Activated naive CD4-positive, alpha-beta T cell treated with anti-CD3 and anti-CD28 coated beads, Interleukin-2, amount 50 U/mL, for 16 hours (primary cell): ENCODE measurements around the gene NEK9.
"Not testable (repeated sequence)": the region's sequence is repeated elsewhere in the genome, so short reads cannot be mapped to it uniquely, and the experiment has no call there.

Experiments used
- DNase-seq: peaks from one replicate; pipeline ENCODE4 v3.0.0-alpha.2; 2020

The NEK9 gene

DNA sequence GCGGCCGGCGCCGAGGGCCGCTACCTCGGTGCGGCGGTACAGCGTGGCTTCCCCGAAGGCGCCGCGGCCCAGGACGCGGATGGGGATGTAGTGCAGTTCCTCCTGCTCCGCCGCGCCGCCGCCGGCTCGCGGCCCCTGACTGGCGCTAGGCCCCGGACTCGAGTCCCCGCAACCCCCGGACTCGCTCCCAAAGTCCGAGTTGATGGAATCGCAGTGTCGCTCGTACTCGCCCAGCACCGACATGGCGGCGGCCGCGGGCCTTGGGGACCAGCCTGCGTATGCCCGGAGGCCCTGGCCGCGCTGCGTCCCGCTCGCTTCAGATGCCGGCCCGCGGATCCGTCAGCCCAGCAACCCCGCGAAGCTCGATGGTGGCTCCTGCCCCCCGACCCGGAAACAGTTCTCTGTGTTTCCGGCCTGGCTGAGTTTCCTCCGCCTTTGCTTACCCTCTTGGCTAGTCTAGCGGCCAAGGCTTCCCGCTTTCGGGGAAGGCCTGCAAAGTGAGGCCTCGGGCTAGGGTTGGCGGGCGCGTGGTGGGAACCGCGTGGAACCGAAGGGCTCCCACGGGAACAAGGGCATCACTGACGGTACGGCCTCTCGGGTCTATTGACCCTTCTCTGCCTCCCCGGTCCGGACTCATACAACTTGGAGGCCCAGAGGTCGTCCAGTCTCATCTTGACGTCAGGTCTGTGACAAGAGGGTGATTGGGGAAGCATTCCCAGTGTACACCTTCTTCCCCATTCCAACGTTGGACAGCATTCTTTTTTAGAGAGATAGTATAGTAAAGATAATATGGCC is at the start of gene NEK9:
Gene NEK9, minus strand, starts transcription at position 370 of the 795 bp plus-strand sequence. Its CDS starts 127 bp downstream, at position 243.
- peak; percentile 91 for DNase-seq

DNA sequence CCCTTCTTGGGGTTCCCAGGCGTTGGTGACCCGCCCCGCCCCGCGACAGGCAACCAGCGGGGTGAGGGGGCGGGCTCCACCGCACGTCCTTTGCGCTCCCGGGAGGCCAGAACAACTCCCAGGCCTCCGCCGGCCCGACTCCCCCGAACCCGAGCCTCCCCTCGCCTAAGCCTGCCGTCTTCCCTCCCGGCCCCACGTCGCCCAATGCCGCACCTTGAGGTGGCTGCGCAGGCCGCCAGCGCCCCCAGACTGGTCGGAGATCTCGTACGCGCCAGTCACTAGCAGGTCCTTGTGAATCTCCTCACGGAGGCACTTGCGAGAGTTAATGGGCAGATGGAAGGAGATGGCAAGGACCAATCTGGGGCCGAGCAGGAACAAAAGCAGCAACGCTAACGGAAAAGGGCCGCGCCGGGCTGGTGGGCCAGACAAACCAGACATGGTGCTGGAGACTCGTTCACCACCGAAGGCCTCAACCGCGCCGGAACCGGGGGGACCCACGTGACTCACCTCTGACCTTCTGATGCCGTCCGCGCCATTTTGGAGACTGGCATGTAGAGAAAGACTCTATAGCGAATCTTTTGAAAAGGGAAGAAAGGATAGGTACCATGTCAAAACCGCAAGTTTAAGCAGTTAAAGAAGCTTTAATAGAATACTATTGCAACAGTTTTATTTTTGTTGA is 49.4 kb upstream of the NEK9 start, which contains the start of gene TMED10:
Gene TMED10, minus strand, starts transcription at position 471 of the 679 bp plus-strand sequence. Its CDS starts 33 bp downstream, at position 438.
- peak; percentile 88 for DNase-seq

DNA sequence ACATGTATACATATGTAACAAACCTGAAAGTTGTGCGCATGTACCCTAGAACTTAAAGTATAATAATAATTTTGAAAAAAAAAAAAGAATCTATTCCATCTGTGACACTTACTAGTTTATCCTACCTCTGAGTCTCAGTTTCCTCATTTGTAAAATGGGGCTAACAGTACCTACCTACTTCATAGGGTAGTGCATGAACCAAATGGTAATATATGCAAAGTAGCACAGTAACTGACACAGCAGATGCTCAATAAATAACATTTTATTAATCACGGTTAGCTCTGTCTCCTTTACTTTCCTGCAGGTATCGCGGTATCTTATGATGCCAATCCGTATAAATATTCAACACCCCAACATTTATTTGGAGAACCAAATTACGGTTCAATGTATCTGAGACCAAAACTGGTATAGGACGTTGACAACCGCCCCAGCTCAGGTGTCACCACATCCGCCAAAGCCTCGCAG is 48.9 kb upstream of the NEK9 start:
- no peak for DNase-seq

DNA sequence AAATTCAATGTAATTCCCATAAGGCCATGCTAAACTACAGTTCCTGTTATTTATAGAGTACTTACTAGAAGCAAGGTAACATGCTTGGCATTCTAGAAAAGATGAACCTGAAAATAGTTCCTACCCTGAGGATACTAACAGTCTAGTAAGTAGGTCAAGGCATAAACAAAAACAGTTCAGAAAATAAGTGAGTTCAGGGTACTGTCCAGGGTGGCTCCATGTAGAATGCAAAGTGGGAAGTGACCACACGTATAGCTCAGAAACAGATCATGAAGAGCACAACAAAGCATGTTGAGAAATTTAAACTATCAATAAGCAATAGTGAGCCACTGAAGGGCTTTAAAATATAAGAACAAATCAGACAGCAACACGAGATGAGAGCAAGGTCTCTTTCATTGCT is 47.2 kb upstream of the NEK9 start:
- no peak for DNase-seq

- DNase-seq = no peak
Observed at GRCh38 chr14:75170772-75171171, 43.9 kb upstream of the NEK9 start.

- DNase-seq = no peak
Observed at GRCh38 chr14:75168586-75169335, 41.9 kb upstream of the NEK9 start.

GRCh38 chr14:75167325-75167724 is 40.5 kb upstream of the NEK9 start:
- no peak for DNase-seq

DNA sequence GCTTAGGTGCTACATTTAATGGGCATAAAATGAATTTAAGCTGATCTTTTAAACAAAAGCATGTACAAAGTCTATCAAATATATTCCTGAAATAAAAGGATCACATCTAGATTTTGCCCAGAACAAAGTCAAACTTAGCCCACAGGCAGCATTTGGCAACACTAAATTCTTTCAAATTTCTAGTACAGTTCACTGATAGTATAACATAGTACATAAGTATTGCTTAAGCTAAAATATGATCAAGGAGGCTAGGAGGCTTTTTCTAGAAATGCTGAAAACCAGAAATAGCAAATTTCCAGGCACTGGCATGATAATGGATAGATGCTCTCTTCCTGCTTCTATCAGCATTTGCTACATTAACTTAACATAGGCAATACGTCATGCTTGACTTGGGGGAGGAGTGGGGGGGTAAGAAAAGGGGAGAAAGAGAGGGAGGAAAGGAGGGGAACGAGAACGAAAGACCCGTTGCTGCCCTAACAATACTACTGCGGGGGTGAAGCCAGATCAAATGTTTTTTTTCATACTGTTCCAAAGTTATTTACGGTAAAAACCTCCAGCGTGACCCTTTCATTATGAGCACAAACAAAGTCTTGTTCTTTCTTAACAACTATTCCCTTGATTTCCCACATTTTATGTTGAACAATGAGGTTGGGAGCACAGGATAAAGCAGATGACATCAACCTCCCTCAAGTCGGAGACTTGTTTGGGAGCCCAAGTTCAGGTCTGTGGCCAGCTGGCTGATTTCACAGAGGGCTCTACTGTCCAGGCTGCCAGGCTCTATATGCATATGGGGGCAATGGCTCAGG is 38.9 kb upstream of the NEK9 start:
- no peak for DNase-seq

- no peak for DNase-seq
Observed at GRCh38 chr14:75164809-75165208, 38.0 kb upstream of the NEK9 start.

DNA sequence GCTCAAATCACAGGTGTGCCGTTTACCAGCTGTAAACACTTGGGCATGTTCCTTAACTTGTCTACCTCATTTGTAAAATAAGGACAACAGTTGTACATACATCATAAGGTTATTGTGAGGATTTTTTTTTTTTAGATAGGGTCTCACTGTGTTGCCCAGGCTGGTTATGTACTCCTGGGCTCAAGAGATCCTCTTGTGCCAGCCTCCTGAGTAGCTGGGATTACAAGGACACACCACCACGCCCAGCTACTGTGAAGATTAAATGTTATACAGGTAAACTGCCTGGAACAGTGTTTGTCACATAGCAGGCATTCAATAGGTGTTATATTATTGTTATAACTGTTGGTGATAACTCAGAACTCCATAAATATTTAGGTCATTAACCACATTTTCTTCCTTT is 36.8 kb upstream of the NEK9 start:
- no peak for DNase-seq

GRCh38 chr14:75162631-75163030 is 35.8 kb upstream of the NEK9 start:
- no peak for DNase-seq

- no peak for DNase-seq
Observed at GRCh38 chr14:75158843-75159614, 32.2 kb upstream of the NEK9 start.

DNA sequence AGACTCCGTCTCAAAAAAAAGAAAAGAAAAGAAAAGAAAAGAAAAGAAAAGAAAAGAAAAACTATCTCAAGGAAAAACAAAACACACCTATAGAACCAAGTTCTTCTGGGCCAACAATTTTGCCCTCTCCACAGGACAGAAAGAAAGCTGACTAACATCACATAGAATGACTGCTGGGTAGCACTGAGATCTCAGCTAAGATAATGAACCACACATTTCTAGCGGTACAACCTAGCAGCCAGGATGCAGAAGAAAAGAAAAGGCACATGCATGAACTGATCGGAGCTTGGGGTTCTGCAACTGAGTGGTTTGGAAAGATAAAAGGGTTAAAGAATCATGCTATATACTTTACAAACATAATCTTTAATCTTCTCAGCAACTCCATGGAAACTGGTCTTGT is 30.1 kb upstream of the NEK9 start:
- DNase-seq = no peak

DNA sequence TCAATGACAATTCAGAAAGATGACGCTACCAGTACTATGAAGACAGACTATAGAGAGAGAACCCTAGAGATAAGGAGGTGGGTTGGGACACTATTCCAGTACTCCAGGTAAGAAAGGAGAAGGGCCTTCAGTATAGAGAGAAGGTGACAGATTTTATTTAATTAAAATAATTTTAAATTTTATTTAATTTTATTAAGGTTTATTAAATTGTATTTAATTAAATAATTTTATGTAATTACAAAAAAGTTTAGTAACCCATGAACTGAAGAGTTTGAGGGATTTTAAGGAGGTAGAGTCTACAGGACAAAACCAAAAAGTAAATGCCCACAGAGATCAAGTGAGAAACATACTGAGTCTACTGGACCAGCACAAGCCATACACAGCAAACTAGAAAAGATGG is 29.3 kb upstream of the NEK9 start:
- no peak for DNase-seq

GRCh38 chr14:75155169-75155568 is 28.3 kb upstream of the NEK9 start:
- no peak for DNase-seq

DNA sequence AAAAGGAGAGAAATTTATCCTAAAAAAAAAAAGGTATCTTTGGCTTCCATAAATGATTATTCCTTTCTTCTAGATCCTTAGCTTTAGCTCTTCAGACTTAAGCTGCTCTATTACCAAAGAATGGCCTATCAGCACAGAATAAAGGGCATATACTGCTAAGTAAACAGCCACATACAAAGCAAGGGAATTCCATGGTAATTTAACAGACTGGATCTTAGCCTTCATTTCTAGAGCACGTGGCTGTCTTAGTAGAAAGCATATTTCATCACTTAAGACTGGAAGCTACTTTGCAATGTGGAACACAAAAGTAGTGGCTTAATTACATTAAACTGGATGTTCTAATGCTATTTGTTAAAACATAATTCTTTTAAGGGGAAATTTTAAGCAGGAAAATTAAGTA is 26.4 kb upstream of the NEK9 start:
- no peak for DNase-seq

GRCh38 chr14:75151851-75152250 is 25.0 kb upstream of the NEK9 start:
- no peak for DNase-seq

DNA sequence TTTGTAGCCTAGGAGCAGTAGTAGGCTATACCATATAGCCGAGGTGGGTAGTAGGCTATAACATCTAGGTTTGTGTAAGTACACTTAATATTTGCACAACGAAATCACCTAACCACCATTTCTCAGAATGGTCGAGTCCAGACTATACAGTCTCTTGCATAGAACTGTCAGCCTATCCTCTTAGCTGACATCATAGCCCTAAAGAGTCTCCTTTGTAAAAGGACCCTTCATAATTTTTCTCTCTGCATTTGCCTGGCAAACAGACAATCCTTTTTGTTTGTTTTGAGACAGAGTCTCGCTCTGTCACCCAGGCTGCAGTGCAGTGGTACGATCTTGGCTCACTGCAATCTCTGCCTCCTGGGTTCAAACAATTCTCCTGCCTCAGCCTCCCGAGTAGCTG is 23.8 kb upstream of the NEK9 start:
- not testable (repeated sequence) for DNase-seq

GRCh38 chr14:75150150-75150549 is 23.3 kb upstream of the NEK9 start:
- DNase-seq = no peak

DNA sequence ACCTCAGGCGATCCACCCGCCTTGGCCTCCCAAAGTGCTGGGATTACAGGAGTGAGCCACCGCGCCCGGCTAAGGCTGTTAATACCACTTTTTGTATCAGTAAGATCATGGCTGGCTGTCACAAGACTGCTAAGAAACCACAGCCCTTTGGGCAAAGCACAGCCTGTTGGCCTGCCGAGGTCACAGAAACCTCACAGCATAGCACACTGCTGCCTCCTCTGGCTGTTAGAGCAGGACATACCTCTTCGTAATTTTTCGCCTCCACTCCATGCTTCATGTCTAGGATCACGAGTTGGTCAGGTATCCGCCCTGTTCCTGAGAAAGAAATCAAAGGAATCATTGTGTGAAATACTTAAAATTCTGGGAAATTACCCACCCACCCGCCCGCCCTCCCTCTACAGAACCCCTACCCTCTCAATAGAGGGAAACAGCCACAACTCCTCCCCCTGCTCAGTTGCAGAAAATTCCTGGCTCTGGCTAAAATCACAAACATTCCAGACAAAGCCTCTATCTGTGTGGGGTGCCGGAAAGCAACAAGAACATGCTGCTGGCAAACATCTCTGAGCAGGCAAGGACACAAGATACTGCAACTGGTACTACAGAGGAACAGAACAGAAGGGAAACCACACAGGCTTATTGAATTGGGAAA is 20.7 kb upstream of the NEK9 start:
- DNase-seq = no peak

DNA sequence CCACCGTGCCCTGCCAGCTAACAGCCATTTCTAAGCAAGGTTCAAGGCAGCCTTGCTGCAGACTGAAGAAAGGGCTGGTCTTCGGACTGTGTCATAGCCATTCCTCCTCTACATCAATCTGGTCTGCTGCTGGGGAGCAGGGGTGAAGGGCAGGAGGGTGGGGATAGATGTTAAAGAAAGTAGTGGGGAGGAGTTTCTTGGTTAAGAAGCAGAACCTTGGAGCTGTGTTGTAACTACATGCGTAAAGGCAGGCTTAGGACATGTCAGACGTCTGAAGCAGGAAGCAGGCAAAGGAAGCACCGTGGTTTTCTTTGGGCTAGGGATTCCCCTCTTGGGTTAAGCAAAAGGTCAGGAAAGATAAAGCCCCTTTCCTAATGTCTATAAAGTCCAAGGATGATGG is 18.1 kb upstream of the NEK9 start:
- no peak for DNase-seq
